Spleen (tissue), 7 donors: ENCODE results near the gene VPS35L.

ENCODE experiments used
- CTCF ChIP-seq, 11 experiments: fragments of 200-600 bp in 7 of 11; fragments of 450-650 bp in 4 of 11; sonication (generic) in 4 of 11; IDR thresholded peaks in 8 of 11; conservative IDR thresholded peaks in 3 of 11; 1 replicate in 7 of 11; 2 replicates in 4 of 11; pipeline versions ENCODE4 v1.4.0 to v1.8.0; 2016 to 2021; ENCODE audit warnings: antibody characterized with exemption in 11 of 11, inconsistent platforms in 4 of 11, mild to moderate bottlenecking in 1 of 11
- POLR2A ChIP-seq, 3 donors: fragments of 450-650 bp; IDR thresholded peaks; one replicate each; pipeline ENCODE4 v1.5.1; 2017; ENCODE audit warnings: antibody characterized with exemption in 3 of 3, mild to moderate bottlenecking in 1 of 3
- POLR2AphosphoS5 ChIP-seq, 3 donors: sonication (generic); formaldehyde crosslinking; IDR thresholded peaks; one replicate each; pipeline ENCODE4 v1.5.1; 2017; ENCODE audit warnings: antibody characterized with exemption in 3 of 3
- donor health status: DM: no; HTN: no; CAD: no; lungs with moderate emphysema.
- donor health status: DM: no; HTN: no; CAD: no.
- donor health status: DM: no; HTN: no; CAD: no.

GRCh38 chr16:19664166-19664565, 108.7 kb downstream of the VPS35L start:
- TF ChIP-seq POLR2A (IDR thresholded peaks at IDR 0.05) (no peak), POLR2AphosphoS5 (IDR thresholded peaks at IDR 0.05) (no peak), CTCF (IDR thresholded peaks at IDR 0.05 in 8 of 11, conservative IDR thresholded peaks at IDR 0.05 in 3 of 11) (no peak)
